Activated CD8-positive, alpha-beta T cell treated with anti-CD3 and anti-CD28 coated beads, Interleukin-2, amount 10 ng/mL, durations not matched to agents 7 days and 5 days (primary cell): ENCODE measurements around the gene TSTD2. TPM values are rescaled to one million over a fixed set of nuclear protein-coding genes. Genes with fewer than 3 reads are reported as not detected.

Experiments used
- ATAC-seq: fragments of 150-1000 bp; cut with Tn5 transposase; one replicate; pipeline ENCODE4 v1.10.0; 2021; ENCODE audit warnings: moderate library complexity
- CTCF ChIA-PET: fragments of 350-600 bp; sonication (Branson Sonifier 250); formaldehyde crosslinking; loops from one replicate; lab custom pipeline; 2021; ENCODE audit warnings: antibody characterized with exemption; lab: Charles Lee
- POLR2A ChIA-PET: fragments of 350-600 bp; sonication (Branson Sonifier 250); formaldehyde crosslinking; loops from one replicate; lab custom pipeline; 2021; ENCODE audit warnings: antibody characterized with exemption; lab: Charles Lee
- DNase-seq: peaks from one replicate; pipeline ENCODE4 v3.0.0-alpha.2; 2020
- H3K27ac Mint-ChIP-seq: one replicate; pipeline ENCODE4 v1.8.0; 2021; ENCODE audit warnings: mild to moderate bottlenecking, mixed read lengths
- H3K27me3 Mint-ChIP-seq: one replicate; pipeline ENCODE4 v1.8.0; 2021; ENCODE audit warnings: low read depth, mixed read lengths
- H3K36me3 Mint-ChIP-seq: one replicate; pipeline ENCODE4 v1.8.0; 2021; ENCODE audit warnings: low read depth, mixed read lengths
- H3K4me1 Mint-ChIP-seq: one replicate; pipeline ENCODE4 v1.8.0; 2021; ENCODE audit warnings: low read depth, mixed read lengths
- H3K4me3 Mint-ChIP-seq: one replicate; pipeline ENCODE4 v1.8.0; 2021; ENCODE audit warnings: mild to moderate bottlenecking, mixed read lengths
- H3K9me3 Mint-ChIP-seq: one replicate; pipeline ENCODE4 v1.8.0; 2022; ENCODE audit warnings: mixed read lengths; ENCODE audit not compliant: insufficient read depth
- total RNA-seq, 2 experiments: library from RNA; stranded (reverse); gene quantifications; one replicate each; pipeline ENCODE4 v1.2.3, GENCODE V29; 2021

The TSTD2 gene
- 10 to 100 TPM; 13.0 to 15.6 TPM for total RNA-seq

- H3K36me3 Mint-ChIP-seq = peaks cover 19% of the 10 kb centered on the region
- H3K27ac Mint-ChIP-seq = peak within 1 kb of the TSS; percentile 100
- H3K4me3 Mint-ChIP-seq = peak within 1 kb of the TSS; percentile 86
- DNase-seq (peak; percentile 97), ATAC-seq (peak; percentile 92)
- H3K27me3 Mint-ChIP-seq = no peaks in the 10 kb centered on the region
- ChIA-PET CTCF (interaction anchor here (0.7 to 3.1 kb wide), 11 partner anchors 9 to 779 kb away, joined by 3 to 19 read pairs (median 4); partner anchors contain the start of genes TDRD7, TMOD1, XPA and ZNF782), POLR2A (interaction anchor here (0.6 to 3.2 kb wide), 14 partner anchors 9 to 1266 kb away, joined by 3 to 17 read pairs (median 4); partner anchors contain the start of genes TRMO and XPA)
- no peaks in the 10 kb centered on the region for H3K9me3 Mint-ChIP-seq
- H3K4me1 Mint-ChIP-seq = peaks cover 29% of the 10 kb centered on the region
Measured at GRCh38 chr9:97632985-97633858, at the start of gene TSTD2, which contains the start of gene NCBP1. TSTD2 (minus strand) TSS chr9:97633368; CDS start chr9:97627562, 5,806 bp downstream. NCBP1 (plus strand) TSS chr9:97633821; CDS start chr9:97633882, 61 bp downstream.

GRCh38 chr9:97682242-97682641, 49.1 kb upstream of the TSTD2 start:
- no peak for DNase-seq
- H3K4me3 Mint-ChIP-seq = no peak overlapping the region
- CTCF ChIA-PET = no interaction called here
- H3K4me1 Mint-ChIP-seq = no peaks in the 10 kb centered on the region
- POLR2A ChIA-PET = no interaction called here
- H3K9me3 Mint-ChIP-seq = no peaks in the 10 kb centered on the region
- H3K36me3 Mint-ChIP-seq = peaks cover 51% of the 10 kb centered on the region
- H3K27ac Mint-ChIP-seq = no peak overlapping the region
- H3K27me3 Mint-ChIP-seq = no peaks in the 10 kb centered on the region
- no peak for ATAC-seq

GRCh38 chr9:97675655-97676054, 42.5 kb upstream of the TSTD2 start:
- Mint-ChIP-seq H3K27me3 (no peaks in the 10 kb centered on the region), H3K4me1 (no peaks in the 10 kb centered on the region), H3K4me3 (no peak overlapping the region), H3K9me3 (no peaks in the 10 kb centered on the region), H3K36me3 (peaks cover 70% of the 10 kb centered on the region), H3K27ac (no peak overlapping the region)
- CTCF ChIA-PET = interaction anchor here (1.6 kb wide), 1 partner anchor 77 kb away, joined by 4 read pairs; no protein-coding TSS in a partner anchor
- no peak for ATAC-seq
- POLR2A ChIA-PET = no interaction called here
- DNase-seq = no peak

GRCh38 chr9:97673922-97674321, 40.8 kb upstream of the TSTD2 start:
- Mint-ChIP-seq H3K36me3 (peaks cover 75% of the 10 kb centered on the region), H3K27me3 (no peaks in the 10 kb centered on the region), H3K9me3 (no peaks in the 10 kb centered on the region), H3K4me1 (no peaks in the 10 kb centered on the region), H3K27ac (no peak overlapping the region), H3K4me3 (no peak overlapping the region)
- DNase-seq (no peak), ATAC-seq (no peak)
- ChIA-PET CTCF (interaction anchor here (1.6 kb wide), 1 partner anchor 75 kb away, joined by 4 read pairs; no protein-coding TSS in a partner anchor), POLR2A (no interaction called here)

GRCh38 chr9:97672403-97672802, 39.2 kb upstream of the TSTD2 start:
- POLR2A ChIA-PET = no interaction called here
- DNase-seq = no peak
- H3K4me1 Mint-ChIP-seq = no peaks in the 10 kb centered on the region
- H3K9me3 Mint-ChIP-seq = no peaks in the 10 kb centered on the region
- ATAC-seq = no peak
- peaks cover 74% of the 10 kb centered on the region for H3K36me3 Mint-ChIP-seq
- CTCF ChIA-PET = no interaction called here
- H3K27ac Mint-ChIP-seq = no peak overlapping the region
- no peaks in the 10 kb centered on the region for H3K27me3 Mint-ChIP-seq
- no peak overlapping the region for H3K4me3 Mint-ChIP-seq

- Mint-ChIP-seq H3K4me3 (no peak overlapping the region), H3K27me3 (no peaks in the 10 kb centered on the region), H3K4me1 (peaks cover 16% of the 10 kb centered on the region), H3K36me3 (peaks cover 79% of the 10 kb centered on the region), H3K27ac (no peak overlapping the region), H3K9me3 (no peaks in the 10 kb centered on the region)
- POLR2A ChIA-PET = no interaction called here
- ATAC-seq (no peak), DNase-seq (no peak)
- CTCF ChIA-PET = interaction anchor here (1.1 kb wide), 1 partner anchor 32 kb away, joined by 3 read pairs; no protein-coding TSS in a partner anchor
Measured at GRCh38 chr9:97670586-97670985, 37.4 kb upstream of the TSTD2 start.

GRCh38 chr9:97668485-97668884, 35.3 kb upstream of the TSTD2 start:
- Mint-ChIP-seq H3K4me3 (no peak overlapping the region), H3K9me3 (no peaks in the 10 kb centered on the region), H3K27ac (no peak overlapping the region), H3K36me3 (peaks cover 78% of the 10 kb centered on the region), H3K27me3 (no peaks in the 10 kb centered on the region), H3K4me1 (peaks cover 16% of the 10 kb centered on the region)
- CTCF ChIA-PET = no interaction called here
- POLR2A ChIA-PET = no interaction called here
- DNase-seq = no peak
- ATAC-seq = no peak

GRCh38 chr9:97666907-97667686, 33.9 kb upstream of the TSTD2 start:
- Mint-ChIP-seq H3K4me3 (no peak overlapping the region), H3K9me3 (no peaks in the 10 kb centered on the region), H3K27me3 (no peaks in the 10 kb centered on the region), H3K27ac (peak overlapping the region; percentile 82), H3K36me3 (peaks cover 81% of the 10 kb centered on the region), H3K4me1 (peaks cover 16% of the 10 kb centered on the region)
- ChIA-PET POLR2A (interaction anchor here (1.2 kb wide), 1 partner anchor 34 kb away, joined by 3 read pairs; the partner anchor contains the start of genes NCBP1 and TSTD2), CTCF (interaction anchor here (0.6 kb wide), 1 partner anchor 28 kb away, joined by 3 read pairs; no protein-coding TSS in a partner anchor)
- DNase-seq (no peak), ATAC-seq (no peak)

GRCh38 chr9:97665742-97666141, 32.6 kb upstream of the TSTD2 start:
- H3K4me1 Mint-ChIP-seq = peaks cover 16% of the 10 kb centered on the region
- ChIA-PET POLR2A (no interaction called here), CTCF (no interaction called here)
- no peak overlapping the region for H3K4me3 Mint-ChIP-seq
- H3K27ac Mint-ChIP-seq = no peak overlapping the region
- DNase-seq (no peak), ATAC-seq (no peak)
- peaks cover 77% of the 10 kb centered on the region for H3K36me3 Mint-ChIP-seq
- H3K9me3 Mint-ChIP-seq = no peaks in the 10 kb centered on the region
- no peaks in the 10 kb centered on the region for H3K27me3 Mint-ChIP-seq

- Mint-ChIP-seq H3K9me3 (no peaks in the 10 kb centered on the region), H3K36me3 (peaks cover 74% of the 10 kb centered on the region), H3K4me1 (peaks cover 2% of the 10 kb centered on the region), H3K27me3 (no peaks in the 10 kb centered on the region), H3K27ac (no peak overlapping the region), H3K4me3 (no peak overlapping the region)
- POLR2A ChIA-PET = no interaction called here
- CTCF ChIA-PET = interaction anchor here (0.8 kb wide), 1 partner anchor 20 kb away, joined by 3 read pairs; no protein-coding TSS in a partner anchor
- no peak for DNase-seq
- no peak for ATAC-seq
Measured at GRCh38 chr9:97660847-97661246, 27.7 kb upstream of the TSTD2 start.

GRCh38 chr9:97660340-97660739, 27.2 kb upstream of the TSTD2 start:
- DNase-seq (no peak), ATAC-seq (no peak)
- H3K36me3 Mint-ChIP-seq = peaks cover 76% of the 10 kb centered on the region
- no peaks in the 10 kb centered on the region for H3K4me1 Mint-ChIP-seq
- CTCF ChIA-PET = no interaction called here
- no peak overlapping the region for H3K4me3 Mint-ChIP-seq
- no peaks in the 10 kb centered on the region for H3K9me3 Mint-ChIP-seq
- no peak overlapping the region for H3K27ac Mint-ChIP-seq
- H3K27me3 Mint-ChIP-seq = no peaks in the 10 kb centered on the region
- POLR2A ChIA-PET = no interaction called here
